Stomach (tissue), 9 donors: Measurements from ENCODE around the gene ZNF827. TPM values are rescaled to one million over a fixed set of nuclear protein-coding genes. Genes with fewer than 3 reads are reported as not detected.
A peak's percentile ranks its signal among the peaks of the same experiment; 100 is the strongest.

ENCODE experiments used
- DNase-seq, 2 donors: peaks; one replicate each; pipeline versions ENCODE4 v3.0.0 to v3.0.0-alpha.2; 2013 to 2019
- H3K27ac ChIP-seq, 5 donors: fragments of 200-600 bp in 4 of 5; sonication (generic) in 4 of 5; one replicate each; pipeline ENCODE4 v1.5.1; 2013 to 2019; ENCODE audit warnings: mild to moderate bottlenecking in 1 of 5, moderate library complexity in 1 of 5
- H3K27me3 ChIP-seq, 3 donors: fragments of 200-600 bp; sonication (generic); one replicate each; pipeline ENCODE4 v1.5.1; 2017 to 2019; ENCODE audit warnings: mixed run types in 1 of 3
- H3K36me3 ChIP-seq, 4 donors: fragments of 200-600 bp; sonication (generic); 1 replicate in 3 of 4; 2 replicates in 1 of 4; pipeline ENCODE4 v1.5.1; 2016 to 2019
- H3K4me1 ChIP-seq, 4 donors: fragments of 200-600 bp; sonication (generic); one replicate each; pipeline ENCODE4 v1.5.1; 2016 to 2019
- H3K4me3 ChIP-seq, 4 donors: fragments of 200-600 bp; sonication (generic) in 3 of 4; one replicate each; pipeline ENCODE4 v1.5.1; 2016 to 2019; ENCODE audit warnings: mild to moderate bottlenecking in 1 of 4
- H3K9me3 ChIP-seq, 4 donors: fragments of 200-600 bp; sonication (generic); one replicate each; pipeline ENCODE4 v1.5.1; 2016 to 2019
- CTCF ChIP-seq, 7 experiments: fragments of 450-650 bp in 4 of 7; fragments of 200-600 bp in 3 of 7; sonication (generic) in 3 of 7; IDR thresholded peaks; one replicate each; pipeline ENCODE4 v1.5.1; 2016 to 2019; ENCODE audit warnings: antibody characterized with exemption in 7 of 7, control low read depth in 2 of 7, mild to moderate bottlenecking in 1 of 7
- EP300 ChIP-seq: sonication (generic); formaldehyde crosslinking; IDR thresholded peaks from one replicate; pipeline ENCODE4 v1.6.1; 2017; ENCODE audit warnings: antibody characterized with exemption
- POLR2A ChIP-seq, 4 donors: fragments of 450-650 bp; IDR thresholded peaks; one replicate each; pipeline ENCODE4 v1.6.1; 2016; ENCODE audit warnings: antibody characterized with exemption in 4 of 4, control low read depth in 2 of 4, mild to moderate bottlenecking in 1 of 4, moderate library complexity in 1 of 4
- POLR2AphosphoS5 ChIP-seq, 3 donors: sonication (generic); formaldehyde crosslinking; IDR thresholded peaks; one replicate each; pipeline ENCODE4 v1.6.1; 2016; ENCODE audit warnings: antibody characterized with exemption in 3 of 3
- WGBS, 5 donors: extraction: QIAGEN DNeasy Blood & Tissue Kit in 3 of 5; methylation state at CpG; one replicate each; pipeline versions ENCODE4 v1.1.5 to v1.1.7; 2013 to 2018; 5-methylcytosine and 5-hydroxymethylcytosine counted together
- intact Hi-C: fragments of 100-400 bp; cut with DNase I; formaldehyde crosslinking; loops from one replicate; pipeline ENCODE4 v1.15.1; 2023; ENCODE audit warnings: low total_unique reads
- polyA plus RNA-seq, 3 donors: library from polyadenylated mRNA; stranded (reverse); fragments of 200-250 nt; gene quantifications; one replicate each; pipeline ENCODE4 v1.2.3, GENCODE V29; 2013
- total RNA-seq, 5 donors: library from RNA; depleted of rRNA; stranded (reverse); fragments of >200 nt; gene quantifications; one replicate each; pipeline versions ENCODE4 v1.1.0 to v1.2.3, GENCODE V29; 2014 to 2016
- donor health status: healthy with polysubstance abuse.
- donor health status: Bipolar disorder and iron deficiency.
- donor health status: healthy.

ZNF827 gene
- total and polyA plus RNA-seq, 8 donors, result 1.7 to 109 (median 13.5) TPM

DNA sequence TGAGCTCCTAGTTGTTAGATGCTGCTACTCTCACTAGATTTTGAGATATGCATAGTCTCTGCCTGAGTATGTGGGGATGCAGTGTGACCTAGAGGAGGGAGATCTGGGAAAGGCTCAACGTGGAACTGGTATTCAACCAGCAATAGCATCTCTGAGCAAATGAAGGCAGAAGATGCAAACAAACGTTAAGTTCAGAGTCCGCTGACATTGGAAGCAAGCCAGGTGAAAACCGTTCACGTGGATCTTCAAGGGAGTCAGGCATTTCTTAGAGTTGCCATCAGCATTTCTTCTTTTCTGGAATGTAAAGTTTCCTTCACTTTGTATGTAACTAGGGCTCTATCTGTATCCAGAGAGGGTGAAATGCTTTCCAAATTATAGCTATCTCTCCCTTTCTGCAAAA, 198.8 kb downstream of the ZNF827 start:
- WGBS, 5 donors, result 16 to 25% (median 22%) methylated on average over 5 of the region's 5 CpGs
- H3K27ac ChIP-seq, result no peak overlapping the region
- intact Hi-C loops, result no loop called here
- H3K4me1 ChIP-seq, result peaks cover 17 to 29% (median 20%) of the 10 kb centered on the region in 4 donors
- no peak overlapping the region for H3K4me3 ChIP-seq
- H3K36me3 ChIP-seq, result no peaks in the 10 kb centered on the region
- peak; percentile 34 to 60 for DNase-seq
- H3K27me3 ChIP-seq, result no peaks in the 10 kb centered on the region
- H3K9me3 ChIP-seq, result no peaks in the 10 kb centered on the region
- TF ChIP-seq POLR2AphosphoS5 (IDR thresholded peaks at IDR 0.05), result no peak
- TF ChIP-seq EP300, result no peak
- no peak for TF ChIP-seq POLR2A (IDR thresholded peaks at IDR 0.05)
- no peak for TF ChIP-seq CTCF (IDR thresholded peaks at IDR 0.05)

DNA sequence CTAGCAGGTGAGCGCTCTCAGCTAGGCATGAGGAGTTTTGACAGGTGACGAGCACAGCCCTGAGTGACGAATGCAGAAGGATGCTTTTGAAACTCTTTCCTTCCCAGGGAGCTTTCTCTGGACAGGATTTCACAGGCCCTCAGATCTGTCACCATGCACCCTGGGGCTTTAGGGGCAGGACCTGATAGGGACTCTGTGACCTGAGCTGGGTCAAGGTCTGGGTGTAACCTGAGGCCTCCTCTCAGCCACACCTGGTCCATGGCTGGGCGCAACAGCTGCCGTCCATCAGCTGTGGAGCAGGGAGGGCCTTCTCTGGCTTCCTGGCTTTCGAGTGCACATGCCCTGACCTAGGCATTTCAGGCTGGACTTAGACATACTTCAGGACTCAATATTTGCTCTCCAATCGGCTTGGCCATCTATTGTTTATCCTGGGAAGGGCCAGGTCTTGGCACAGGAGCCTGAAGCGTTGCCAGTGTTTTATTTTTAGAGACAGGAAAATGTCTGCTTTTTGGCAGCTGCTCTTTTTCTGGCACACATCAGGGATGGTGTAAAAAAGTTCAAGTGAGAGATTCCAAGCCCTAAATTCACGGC, 202.3 kb downstream of the ZNF827 start:
- WGBS, 5 donors, result 35 to 46% (median 38%) methylated on average over 7 to 9 of the region's 9 CpGs
- H3K4me1 ChIP-seq, result peaks cover 39 to 60% (median 46%) of the 10 kb centered on the region in 4 donors
- H3K4me3 ChIP-seq, result no peak overlapping the region
- H3K9me3 ChIP-seq, result no peaks in the 10 kb centered on the region
- H3K27me3 ChIP-seq, result no peaks in the 10 kb centered on the region
- H3K27ac ChIP-seq, result peak overlapping the region; percentile 33 to 98 (median 93)
- no peaks in the 10 kb centered on the region for H3K36me3 ChIP-seq
- TF ChIP-seq CTCF (IDR thresholded peaks at IDR 0.05) (no peak), EP300 (no peak), POLR2AphosphoS5 (IDR thresholded peaks at IDR 0.05) (peak; percentile 45 to 72 (median 61)), POLR2A (IDR thresholded peaks at IDR 0.05) (no peak)
- intact Hi-C loops, result no loop called here
- peak; percentile 46 to 83 for DNase-seq

DNA sequence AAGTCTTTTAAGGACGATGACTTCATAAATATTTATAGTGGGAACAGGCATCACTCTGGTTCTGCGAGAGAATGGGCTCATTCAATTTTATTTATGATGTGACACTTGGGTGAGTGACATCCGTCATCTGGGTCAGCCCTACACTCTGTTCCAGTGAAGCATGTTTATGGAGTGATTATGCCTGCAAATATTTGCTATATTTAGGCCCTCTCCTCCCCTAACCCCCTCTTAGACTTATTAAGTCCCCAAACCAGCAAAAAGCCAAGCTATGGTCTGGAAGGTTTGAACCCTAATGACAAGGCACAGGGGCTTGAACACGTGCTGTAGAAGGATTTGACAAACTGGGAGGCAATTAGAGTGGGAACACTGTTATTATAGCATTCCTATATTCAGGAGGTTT, 202.8 kb downstream of the ZNF827 start:
- Histone ChIP-seq H3K36me3 (no peaks in the 10 kb centered on the region), H3K4me1 (peaks cover 39 to 60% (median 49%) of the 10 kb centered on the region in 4 donors), H3K4me3 (no peak overlapping the region), H3K27ac (peak overlapping the region; percentile 33 to 98 (median 93)), H3K27me3 (no peaks in the 10 kb centered on the region), H3K9me3 (no peaks in the 10 kb centered on the region)
- intact Hi-C loops, result no loop called here
- DNase-seq, result no peak
- TF ChIP-seq POLR2A (IDR thresholded peaks at IDR 0.05), result no peak
- TF ChIP-seq CTCF (IDR thresholded peaks at IDR 0.05), result no peak
- TF ChIP-seq EP300, result no peak
- no peak for TF ChIP-seq POLR2AphosphoS5 (IDR thresholded peaks at IDR 0.05)
- 71 to 87% (median 78%) methylated on average over 4 of the region's 4 CpGs for WGBS, 5 donors

DNA sequence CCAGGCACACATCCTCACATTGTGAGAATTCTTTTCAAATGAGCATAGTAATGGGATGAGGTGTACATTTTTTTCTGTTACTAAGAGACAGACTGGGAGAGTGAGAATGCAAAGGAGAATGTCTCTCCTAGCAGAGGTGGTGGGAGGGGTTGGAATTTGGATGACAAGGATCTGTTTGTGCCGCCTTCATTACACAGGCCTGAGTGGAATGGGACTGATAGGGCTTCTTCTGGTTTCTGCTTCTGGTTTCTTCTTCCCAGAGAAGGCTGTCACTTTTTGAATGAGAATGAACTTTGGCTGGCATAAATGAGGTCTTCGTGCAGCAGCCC, 203.3 kb downstream of the ZNF827 start:
- TF ChIP-seq EP300, result no peak
- no peak for TF ChIP-seq POLR2A (IDR thresholded peaks at IDR 0.05)
- TF ChIP-seq CTCF (IDR thresholded peaks at IDR 0.05), result no peak
- TF ChIP-seq POLR2AphosphoS5 (IDR thresholded peaks at IDR 0.05), result peak in 1 of 3 donors; percentile 35
- Histone ChIP-seq H3K27me3 (no peaks in the 10 kb centered on the region), H3K36me3 (no peaks in the 10 kb centered on the region), H3K4me3 (no peak overlapping the region), H3K27ac (peak overlapping the region in 4 of 5 donors; percentile 93 to 98 (median 94)), H3K9me3 (no peaks in the 10 kb centered on the region), H3K4me1 (peaks cover 39 to 64% (median 53%) of the 10 kb centered on the region in 4 donors)
- 63 to 87% (median 74%) methylated on average over 2 of the region's 2 CpGs for WGBS, 5 donors
- intact Hi-C loops, result no loop called here
- peak in 1 of 2 donors; percentile 51 for DNase-seq
